Mesendoderm (in vitro differentiated cells): ENCODE data around the gene TSKU.
A peak's percentile ranks its signal among the peaks of the same experiment; 100 is the strongest.

Experiments
- DNase-seq: peaks from one replicate; pipeline ENCODE4 v3.0.0; 2013
- H2AK5ac ChIP-seq: 2 replicates; pipeline ENCODE4 v1.6.1; 2013; ENCODE audit warnings: low read length, inconsistent platforms
- H2BK120ac ChIP-seq: 2 replicates; pipeline ENCODE4 v1.6.1; 2013; ENCODE audit warnings: low read depth, mild to moderate bottlenecking, low read length, moderate library complexity, mixed read lengths
- H2BK15ac ChIP-seq: replicated peaks from 2 replicates; pipeline ENCODE4 v1.6.1; 2013; ENCODE audit warnings: low read depth, mild to moderate bottlenecking, moderate library complexity
- H2BK5ac ChIP-seq: 2 replicates; pipeline ENCODE4 v1.6.1; 2013; ENCODE audit warnings: low read length, inconsistent platforms
- H3K18ac ChIP-seq: 2 replicates; pipeline ENCODE4 v1.6.1; 2013; ENCODE audit warnings: mild to moderate bottlenecking, low read length, mixed read lengths
- H3K23ac ChIP-seq: one replicate; pipeline ENCODE4 v1.6.1; 2013; ENCODE audit warnings: low read length
- H3K27ac ChIP-seq: 2 replicates; pipeline ENCODE4 v1.5.1; 2013; ENCODE audit warnings: low read depth, mild to moderate bottlenecking, inconsistent platforms, low read length, moderate library complexity
- H3K27me3 ChIP-seq: 2 replicates; pipeline ENCODE4 v1.6.1; 2013; ENCODE audit warnings: low read length, control low read depth, mild to moderate bottlenecking, inconsistent platforms; ENCODE audit not compliant: insufficient read depth, poor library complexity
- H3K36me3 ChIP-seq: 2 replicates; pipeline ENCODE4 v1.6.1; 2013; ENCODE audit warnings: low read length, inconsistent platforms; ENCODE audit not compliant: control insufficient read depth, insufficient read depth
- H3K4ac ChIP-seq: one replicate; pipeline ENCODE4 v1.6.1; 2013; ENCODE audit warnings: low read depth, mild to moderate bottlenecking, low read length, moderate library complexity
- H3K4me1 ChIP-seq: 2 replicates; pipeline ENCODE4 v1.6.1; 2013; ENCODE audit warnings: low read depth, low read length, inconsistent platforms; ENCODE audit not compliant: control insufficient read depth
- H3K4me2 ChIP-seq: 2 replicates; pipeline ENCODE4 v1.6.1; 2013; ENCODE audit warnings: low read length
- H3K4me3 ChIP-seq: 2 replicates; pipeline ENCODE4 v1.5.1; 2013; ENCODE audit warnings: mild to moderate bottlenecking, low read length
- H3K56ac ChIP-seq: one replicate; pipeline ENCODE4 v1.6.1; 2013; ENCODE audit warnings: low read length
- H3K79me1 ChIP-seq: 2 replicates; pipeline ENCODE4 v1.6.1; 2013; ENCODE audit warnings: low read length, inconsistent platforms
- H3K79me2 ChIP-seq: 2 replicates; pipeline ENCODE4 v1.6.1; 2013; ENCODE audit warnings: mild to moderate bottlenecking, low read length; ENCODE audit not compliant: control insufficient read depth, insufficient read depth
- H3K9ac ChIP-seq: 2 replicates; pipeline ENCODE4 v1.6.1; 2013; ENCODE audit warnings: low read length, inconsistent platforms
- H4K5ac ChIP-seq: one replicate; pipeline ENCODE4 v1.6.1; 2013; ENCODE audit warnings: low read length
- H4K8ac ChIP-seq: one replicate; pipeline ENCODE4 v1.6.1; 2013; ENCODE audit warnings: low read depth, mild to moderate bottlenecking, control low read depth, low read length, moderate library complexity
- WGBS: extraction: QIAGEN DNeasy Blood & Tissue Kit; methylation state at CpG from one replicate; pipeline ENCODE4 v1.1.7; 2013; ENCODE audit warnings: low lambda C conversion rate, missing lambda C conversion rate; ENCODE audit not compliant: insufficient coverage; ENCODE audit errors: extremely low coverage; 5-methylcytosine and 5-hydroxymethylcytosine counted together

Gene TSKU

DNA sequence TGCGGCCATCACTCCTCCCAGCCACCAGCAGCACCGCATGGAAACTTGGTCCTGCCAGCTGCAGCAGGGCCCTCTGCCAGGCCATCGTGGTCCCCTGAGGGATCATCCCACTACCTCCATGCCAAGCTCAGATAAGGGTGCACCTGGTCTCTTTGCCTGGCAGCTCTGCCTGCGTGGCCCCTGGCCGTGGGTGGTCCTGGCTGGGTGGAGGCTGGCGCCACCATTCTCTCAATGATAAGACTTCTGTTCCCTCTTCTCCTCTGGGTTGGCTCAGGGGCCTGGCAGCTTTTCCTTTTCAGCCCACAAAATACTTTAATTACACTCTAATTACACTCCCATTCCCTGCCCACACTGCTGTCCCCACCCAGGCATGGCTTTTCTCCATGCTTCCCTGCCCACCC is 26.8 kb upstream of the TSKU start:
- Histone ChIP-seq H3K23ac (no peak overlapping the region), H3K4me3 (no peak overlapping the region), H2BK5ac (no peak overlapping the region), H2AK5ac (peak overlapping the region; percentile 39), H2BK15ac (no peak overlapping the region), H3K27me3 (no peaks in the 10 kb centered on the region), H3K18ac (no peak overlapping the region), H3K27ac (no peak overlapping the region), H3K9ac (no peak overlapping the region), H3K56ac (no peak overlapping the region), H3K79me1 (no peaks in the 10 kb centered on the region), H2BK120ac (no peak overlapping the region), H3K4me1 (peaks cover 13% of the 10 kb centered on the region), H3K79me2 (no peaks in the 10 kb centered on the region), H3K4me2 (no peak overlapping the region), H3K36me3 (no peaks in the 10 kb centered on the region), H4K8ac (no peak overlapping the region), H3K4ac (no peak overlapping the region), H4K5ac (no peak overlapping the region)
- no CpG with 5 or more reads among the region's 6 CpGs for WGBS
- no peak for DNase-seq

- H3K36me3 ChIP-seq = no peaks in the 10 kb centered on the region
- H2BK120ac ChIP-seq = peak overlapping the region; percentile 5
- no peak overlapping the region for H3K27ac ChIP-seq
- H3K4me3 ChIP-seq = no peak overlapping the region
- peaks cover 7% of the 10 kb centered on the region for H3K4me1 ChIP-seq
- peak overlapping the region; percentile 66 for H3K56ac ChIP-seq
- no CpG with 5 or more reads among the region's 9 CpGs for WGBS
- H2BK5ac ChIP-seq = peak overlapping the region; percentile 84
- H3K23ac ChIP-seq = no peak overlapping the region
- H3K18ac ChIP-seq = peak overlapping the region; percentile 1
- H2BK15ac ChIP-seq = no peak overlapping the region
- DNase-seq = no peak
- no peak overlapping the region for H4K5ac ChIP-seq
- no peak overlapping the region for H3K9ac ChIP-seq
- no peaks in the 10 kb centered on the region for H3K79me2 ChIP-seq
- no peak overlapping the region for H4K8ac ChIP-seq
- no peak overlapping the region for H3K4me2 ChIP-seq
- no peaks in the 10 kb centered on the region for H3K79me1 ChIP-seq
- H3K27me3 ChIP-seq = no peaks in the 10 kb centered on the region
- H2AK5ac ChIP-seq = peak overlapping the region; percentile 93
- no peak overlapping the region for H3K4ac ChIP-seq
Observed at GRCh38 chr11:76758311-76758710, 24.8 kb upstream of the TSKU start.

- no peak overlapping the region for H3K4me2 ChIP-seq
- H3K27me3 ChIP-seq = no peaks in the 10 kb centered on the region
- H3K79me2 ChIP-seq = no peaks in the 10 kb centered on the region
- no peak overlapping the region for H3K4me3 ChIP-seq
- H3K27ac ChIP-seq = no peak overlapping the region
- peak overlapping the region; percentile 66 for H3K56ac ChIP-seq
- H3K36me3 ChIP-seq = no peaks in the 10 kb centered on the region
- H3K9ac ChIP-seq = no peak overlapping the region
- H2BK15ac ChIP-seq = no peak overlapping the region
- no peak overlapping the region for H3K4ac ChIP-seq
- H4K8ac ChIP-seq = no peak overlapping the region
- peak; percentile 81 for DNase-seq
- no peaks in the 10 kb centered on the region for H3K79me1 ChIP-seq
- no peak overlapping the region for H3K23ac ChIP-seq
- peak overlapping the region; percentile 84 for H2BK5ac ChIP-seq
- H3K18ac ChIP-seq = no peak overlapping the region
- no peak overlapping the region for H2BK120ac ChIP-seq
- H2AK5ac ChIP-seq = peak overlapping the region; percentile 93
- H3K4me1 ChIP-seq = peaks cover 7% of the 10 kb centered on the region
- H4K5ac ChIP-seq = no peak overlapping the region
Observed at GRCh38 chr11:76759092-76759491, 24.1 kb upstream of the TSKU start.

DNA sequence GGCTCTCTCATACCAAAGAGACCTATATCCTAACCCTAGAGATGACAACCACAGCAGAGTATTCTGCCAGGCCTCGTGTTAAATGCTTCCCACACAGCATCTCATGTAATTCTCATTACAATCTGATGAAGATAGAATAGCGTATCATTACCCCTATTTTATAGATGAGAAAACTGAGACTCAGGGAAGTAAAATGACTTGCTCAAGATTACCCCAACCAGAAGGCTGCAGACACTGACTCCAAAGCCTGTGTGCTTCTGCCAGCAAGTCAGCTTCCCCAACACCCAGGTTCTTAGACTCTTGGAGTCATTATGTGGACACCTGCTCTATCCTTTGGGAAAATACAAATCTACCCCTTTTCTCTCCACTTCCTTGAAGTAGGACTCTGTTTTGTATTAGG is 23.6 kb upstream of the TSKU start:
- no peak overlapping the region for H2BK15ac ChIP-seq
- no peaks in the 10 kb centered on the region for H3K36me3 ChIP-seq
- no peak overlapping the region for H2BK5ac ChIP-seq
- H3K27me3 ChIP-seq = no peaks in the 10 kb centered on the region
- H3K27ac ChIP-seq = no peak overlapping the region
- no peak overlapping the region for H3K56ac ChIP-seq
- H3K4me3 ChIP-seq = no peak overlapping the region
- H2BK120ac ChIP-seq = no peak overlapping the region
- no peak overlapping the region for H4K5ac ChIP-seq
- no peaks in the 10 kb centered on the region for H3K79me2 ChIP-seq
- H3K4me1 ChIP-seq = peaks cover 11% of the 10 kb centered on the region
- WGBS = no CpG with 5 or more reads among the region's 2 CpGs
- no peak overlapping the region for H2AK5ac ChIP-seq
- H3K4ac ChIP-seq = no peak overlapping the region
- no peak overlapping the region for H4K8ac ChIP-seq
- H3K18ac ChIP-seq = no peak overlapping the region
- no peaks in the 10 kb centered on the region for H3K79me1 ChIP-seq
- no peak overlapping the region for H3K4me2 ChIP-seq
- DNase-seq = no peak
- H3K23ac ChIP-seq = no peak overlapping the region
- H3K9ac ChIP-seq = no peak overlapping the region

GRCh38 chr11:76760236-76760635 is 22.9 kb upstream of the TSKU start:
- no peak overlapping the region for H3K23ac ChIP-seq
- no peak overlapping the region for H3K56ac ChIP-seq
- H2BK5ac ChIP-seq = no peak overlapping the region
- no peaks in the 10 kb centered on the region for H3K79me2 ChIP-seq
- H3K9ac ChIP-seq = no peak overlapping the region
- H4K8ac ChIP-seq = no peak overlapping the region
- DNase-seq = no peak
- no peak overlapping the region for H3K27ac ChIP-seq
- no peak overlapping the region for H3K4me2 ChIP-seq
- H2BK120ac ChIP-seq = no peak overlapping the region
- no peaks in the 10 kb centered on the region for H3K27me3 ChIP-seq
- H3K79me1 ChIP-seq = no peaks in the 10 kb centered on the region
- no peak overlapping the region for H2AK5ac ChIP-seq
- H2BK15ac ChIP-seq = peak overlapping the region; percentile 41
- no peak overlapping the region for H3K4me3 ChIP-seq
- H3K4ac ChIP-seq = no peak overlapping the region
- peak overlapping the region; percentile 65 for H3K18ac ChIP-seq
- H4K5ac ChIP-seq = no peak overlapping the region
- peaks cover 14% of the 10 kb centered on the region for H3K4me1 ChIP-seq
- no peaks in the 10 kb centered on the region for H3K36me3 ChIP-seq
- no CpG with 5 or more reads among the region's 4 CpGs for WGBS

DNA sequence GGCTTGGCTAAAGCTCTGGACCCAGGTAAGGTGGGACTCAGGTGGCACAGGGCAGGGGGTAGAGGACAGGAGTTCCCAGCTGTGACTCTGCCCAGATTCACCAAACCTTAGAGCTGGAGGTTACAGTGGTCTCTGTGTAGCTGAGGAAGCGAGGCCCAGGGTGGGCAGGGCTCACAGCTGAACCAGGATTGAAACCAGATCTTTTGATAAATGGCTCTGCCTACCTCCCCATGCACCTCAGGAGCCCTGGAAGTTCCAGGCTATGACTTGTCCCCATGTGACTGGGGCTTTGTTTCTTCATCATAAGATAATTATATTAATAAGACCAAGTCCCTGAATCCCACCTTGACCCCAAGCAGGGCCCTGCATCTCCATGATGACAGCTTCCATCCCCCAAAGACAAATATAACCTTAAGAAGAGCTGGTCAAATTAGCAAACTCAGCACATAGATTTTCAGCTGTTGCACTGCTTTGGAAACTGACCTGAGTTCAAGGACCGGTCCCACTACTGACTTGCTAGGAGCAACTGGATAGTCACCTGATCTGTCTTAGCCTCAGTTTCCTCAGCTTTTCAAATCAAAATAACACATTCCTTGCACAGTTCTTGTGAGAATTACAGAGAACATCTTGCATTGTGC is 21.3 kb upstream of the TSKU start:
- Histone ChIP-seq H3K4me2 (no peak overlapping the region), H3K18ac (no peak overlapping the region), H3K4me3 (no peak overlapping the region), H3K4ac (no peak overlapping the region), H2AK5ac (no peak overlapping the region), H3K4me1 (peaks cover 14% of the 10 kb centered on the region), H4K8ac (no peak overlapping the region), H3K79me2 (no peaks in the 10 kb centered on the region), H3K36me3 (no peaks in the 10 kb centered on the region), H3K9ac (no peak overlapping the region), H3K27me3 (no peaks in the 10 kb centered on the region), H3K56ac (peak overlapping the region; percentile 1), H2BK120ac (no peak overlapping the region), H2BK15ac (no peak overlapping the region), H2BK5ac (no peak overlapping the region), H3K27ac (no peak overlapping the region), H3K79me1 (no peaks in the 10 kb centered on the region), H4K5ac (no peak overlapping the region), H3K23ac (no peak overlapping the region)
- no CpG with 5 or more reads among the region's 2 CpGs for WGBS
- no peak for DNase-seq
